Measurements from ENCODE around the gene VPS54.

VPS54 gene

DNA sequence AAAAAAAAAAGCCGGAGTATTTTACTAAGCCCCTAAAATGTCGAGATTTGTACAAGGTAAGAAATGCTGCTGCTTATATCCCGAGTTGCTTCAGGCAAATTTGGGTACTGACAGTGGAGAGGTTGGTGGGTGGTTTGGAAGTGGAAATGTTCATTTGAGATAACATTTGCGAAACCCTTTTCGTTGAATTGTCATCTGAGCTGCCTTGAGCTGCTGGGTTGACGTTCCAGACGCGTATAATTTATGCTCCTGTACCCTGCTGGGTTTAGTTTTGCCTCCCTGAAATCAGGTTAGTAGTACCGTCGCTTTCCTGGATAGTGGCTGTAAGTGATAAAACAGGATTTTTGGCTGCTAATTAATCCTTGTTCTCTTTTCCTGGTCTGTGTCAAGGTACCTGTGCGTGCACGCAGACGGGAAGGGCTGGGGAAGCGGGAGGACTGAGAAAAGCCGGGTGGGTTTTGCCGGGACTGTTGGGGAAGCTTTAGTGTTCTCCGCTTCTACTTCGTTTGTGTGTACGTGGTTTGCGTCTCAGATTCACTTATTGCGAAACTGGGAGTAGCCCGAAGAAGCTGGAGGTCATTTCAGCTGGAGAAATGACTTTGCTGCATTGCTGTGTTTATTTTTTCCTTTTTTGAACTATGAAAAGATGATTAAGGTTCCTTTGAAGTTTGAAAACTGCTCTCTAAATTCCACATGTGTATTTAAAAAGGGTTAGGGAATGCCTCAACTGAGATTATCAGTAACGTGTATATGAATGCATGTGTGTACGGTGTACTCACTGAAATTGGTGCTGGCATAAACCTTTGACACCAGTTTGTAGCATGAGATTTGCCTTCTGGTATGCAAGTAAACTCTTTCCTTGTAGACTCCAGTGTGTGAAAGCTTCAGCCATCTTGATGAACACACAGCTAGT lies 176.8 kb downstream of the VPS54 start:
- peak; percentile 78 for DNase-seq (ENCODE audit: low read depth)
